Ureter (tissue), 1 donor: ENCODE measurements around the gene IFIH1. TPM values are rescaled to one million over a fixed set of nuclear protein-coding genes. Genes with fewer than 3 reads are reported as not detected.
A peak's percentile ranks its signal among the peaks of the same experiment; 100 is the strongest.

Experiments used
- DNase-seq: peaks from one replicate; pipeline ENCODE4 v3.0.0-alpha.2; 2020; ENCODE audit warnings: low spot score
- total RNA-seq: library from RNA; stranded (reverse); gene quantifications from one replicate; pipeline ENCODE4 v1.2.4, GENCODE V29; 2023
- donor health status: DM: yes; HTN: yes; CAD: no.

IFIH1 gene
- total RNA-seq, 1 donor from 2014 or later, result 15.2 TPM

- DNase-seq, result no peak
Measured at GRCh38 chr2:162257425-162257824, 61.1 kb downstream of the IFIH1 start.

DNA sequence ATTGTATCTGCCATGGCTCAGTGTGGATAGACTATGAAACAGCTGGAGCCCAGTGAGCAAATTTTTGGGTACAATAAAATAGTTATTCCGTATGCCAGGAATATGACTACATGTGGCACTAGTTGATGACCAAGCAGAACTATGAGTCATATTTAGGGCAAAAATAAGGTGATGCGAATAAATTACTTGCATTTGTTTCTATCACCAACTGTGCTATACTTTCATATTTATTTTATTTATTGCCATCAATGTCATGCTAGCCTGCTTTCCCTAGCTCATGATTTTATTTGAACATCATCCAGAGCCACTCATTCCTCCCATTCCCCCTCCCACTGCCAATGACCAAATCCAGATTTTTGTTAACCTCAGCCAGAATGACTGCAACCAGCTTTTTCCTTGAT lies 61.9 kb downstream of the IFIH1 start:
- DNase-seq, result no peak

GRCh38 chr2:162254236-162254871 lies 64.1 kb downstream of the IFIH1 start:
- no peak for DNase-seq

- no peak for DNase-seq
Measured at GRCh38 chr2:162253435-162253834, 65.0 kb downstream of the IFIH1 start.

DNA sequence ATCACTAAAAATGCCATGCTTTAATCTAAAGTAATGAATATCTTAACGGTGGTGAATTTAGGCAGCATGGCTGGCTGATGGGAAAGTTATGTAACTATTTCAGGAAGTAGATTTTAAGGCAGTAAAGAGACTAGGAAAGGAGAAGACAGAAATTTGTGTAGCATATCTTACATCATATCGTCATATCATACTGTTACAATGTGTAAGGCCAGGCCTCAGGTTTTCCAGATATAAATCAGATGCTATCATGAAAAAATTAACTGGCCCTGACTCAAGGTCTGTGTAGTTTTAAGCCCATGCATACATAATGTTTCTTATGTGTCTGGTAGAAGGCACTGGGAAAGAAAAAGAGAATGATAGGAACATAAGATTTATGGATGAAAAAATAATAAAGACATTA lies 66.3 kb downstream of the IFIH1 start:
- no peak for DNase-seq

- DNase-seq, result no peak
Measured at GRCh38 chr2:162245781-162246180, 72.7 kb downstream of the IFIH1 start.

DNA sequence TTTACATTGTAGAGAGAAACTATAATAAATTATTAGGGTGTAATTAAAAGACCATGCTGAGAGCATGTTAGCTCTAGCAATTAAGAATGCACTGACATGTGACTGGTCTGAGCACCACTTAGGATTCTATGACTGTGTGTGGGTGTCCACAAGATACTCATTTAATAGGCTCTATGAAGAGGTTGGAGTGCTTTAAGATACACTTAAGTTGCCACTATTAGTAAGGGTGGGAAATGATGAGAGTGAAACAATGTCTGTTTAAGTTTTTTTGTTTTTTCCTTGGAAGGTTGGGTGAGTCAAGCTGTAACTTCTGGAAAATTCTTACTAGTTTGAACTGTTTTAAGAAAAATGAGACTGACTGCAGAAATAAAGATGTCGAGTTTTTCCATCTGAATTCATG lies 73.4 kb downstream of the IFIH1 start:
- DNase-seq, result no peak

- DNase-seq, result no peak
Measured at GRCh38 chr2:162244541-162245031, 73.9 kb downstream of the IFIH1 start.

- DNase-seq, result no peak
Measured at GRCh38 chr2:162243715-162244114, 74.8 kb downstream of the IFIH1 start.

DNA sequence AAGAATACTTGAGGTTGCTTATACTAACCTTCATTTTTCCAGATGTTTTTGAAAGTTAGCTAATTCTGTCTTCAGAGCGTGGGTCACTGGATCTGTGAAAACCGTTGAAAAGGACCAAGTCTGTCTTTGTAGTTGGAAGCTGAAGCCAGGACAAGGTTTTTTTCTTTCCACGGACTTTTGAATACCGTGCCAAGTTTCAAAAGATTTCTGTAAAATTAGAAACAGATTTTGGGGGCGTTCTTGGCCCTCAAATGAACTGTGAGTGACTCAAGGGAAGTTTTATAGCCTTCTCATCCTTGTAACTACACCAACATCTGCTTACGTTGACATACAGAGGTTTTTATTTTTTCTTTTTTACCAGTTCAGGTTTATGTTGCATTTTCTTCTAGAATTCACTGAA lies 75.2 kb downstream of the IFIH1 start, which contains the start of gene FAP:
Gene FAP (minus strand): TSS at position 152 of the 400 bp plus-strand sequence. CDS start 118 bp downstream, at position 34.
- DNase-seq, result no peak

DNA sequence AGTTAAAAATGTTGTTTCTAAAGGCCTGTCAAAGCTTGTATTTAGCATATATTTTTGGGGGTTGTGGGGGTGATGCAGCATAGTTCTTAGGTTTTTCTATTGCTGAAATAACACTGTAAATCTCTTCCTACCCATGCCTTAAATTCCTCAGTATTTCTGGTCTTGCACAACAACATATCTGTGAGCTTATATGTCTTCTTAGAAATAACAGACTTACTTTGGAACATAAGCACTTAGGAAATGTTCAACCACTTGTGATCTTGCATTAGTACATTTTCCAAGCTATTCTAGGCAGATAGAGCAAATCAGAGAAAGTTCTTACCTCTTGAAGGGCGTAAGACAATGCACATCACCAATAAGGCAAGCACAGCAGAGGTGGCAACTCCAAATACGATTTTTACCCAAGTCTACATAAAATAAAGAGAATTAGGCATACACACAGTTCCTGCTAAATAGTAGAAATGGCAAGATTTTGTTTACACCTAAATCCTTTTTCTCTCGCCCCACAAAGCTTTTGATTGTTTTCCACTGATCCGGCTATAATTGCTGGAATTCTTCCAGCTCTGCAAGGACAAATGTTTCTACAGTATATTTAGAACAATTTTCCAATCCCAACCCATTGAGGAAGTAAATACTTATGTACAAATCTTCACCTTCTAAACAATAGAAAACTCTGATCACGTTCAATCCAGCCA lies 75.8 kb downstream of the IFIH1 start:
- DNase-seq, result no peak

DNA sequence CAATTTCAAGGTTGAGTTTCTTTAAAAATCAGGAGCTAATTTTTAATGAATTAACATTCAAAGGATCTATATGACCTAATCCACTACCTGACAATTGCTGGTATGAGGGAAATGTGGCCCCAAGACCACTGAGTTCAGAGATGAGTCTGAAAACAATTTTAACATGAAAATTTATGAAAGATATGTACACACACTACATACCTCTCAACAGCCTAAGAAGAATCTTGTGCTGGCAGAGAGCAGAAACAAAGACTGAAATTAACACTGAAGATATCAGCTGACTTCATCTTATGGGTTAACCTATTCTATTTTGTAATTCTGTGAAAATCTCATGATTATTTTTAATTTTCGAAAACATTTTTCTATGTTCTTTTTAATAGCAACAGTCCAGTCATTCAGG lies 76.9 kb downstream of the IFIH1 start:
- no peak for DNase-seq

GRCh38 chr2:162234620-162235462 lies 83.6 kb downstream of the IFIH1 start:
- DNase-seq, result no peak

- DNase-seq, result no peak
Measured at GRCh38 chr2:162233197-162233596, 85.3 kb downstream of the IFIH1 start.

DNA sequence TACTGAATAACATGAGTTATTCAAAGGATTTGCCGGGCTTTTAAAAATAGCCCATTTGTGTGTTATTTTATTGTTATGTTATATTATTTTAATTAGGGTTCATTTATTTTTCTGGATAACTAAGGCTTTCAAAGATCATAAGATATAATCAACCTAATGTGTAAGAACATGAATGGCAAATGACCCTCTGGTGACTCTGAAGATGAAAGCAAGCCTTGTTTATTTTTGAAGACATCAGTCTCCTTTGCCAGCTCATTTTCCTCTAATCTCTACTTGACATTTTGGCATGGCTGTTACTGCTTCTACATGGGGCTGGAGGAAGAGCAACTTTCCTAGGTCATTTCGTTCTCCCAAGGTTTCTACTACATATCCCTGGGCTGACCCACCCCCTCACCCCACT lies 85.8 kb downstream of the IFIH1 start:
- no peak for DNase-seq

- DNase-seq, result no peak
Measured at GRCh38 chr2:162232027-162232426, 86.5 kb downstream of the IFIH1 start.

DNA sequence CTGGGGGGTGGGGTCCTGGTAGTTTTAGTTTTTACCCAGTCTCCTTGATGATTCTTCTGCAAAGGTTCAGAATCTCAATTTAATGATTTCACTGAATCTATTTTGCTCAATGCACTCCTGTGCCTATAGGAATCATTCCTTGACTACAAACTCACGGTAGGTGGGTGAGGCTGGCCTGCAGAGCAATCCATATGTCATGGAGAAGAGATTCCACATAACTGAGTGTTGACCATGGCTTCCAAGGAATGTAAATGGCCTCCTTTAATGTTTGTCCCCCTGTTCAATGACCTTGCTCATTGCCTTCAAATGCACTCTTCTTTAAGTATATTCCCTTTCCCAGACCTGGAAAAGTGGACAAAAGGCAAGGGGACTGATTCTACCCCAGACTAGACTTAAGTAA lies 87.7 kb downstream of the IFIH1 start:
- DNase-seq, result no peak

DNA sequence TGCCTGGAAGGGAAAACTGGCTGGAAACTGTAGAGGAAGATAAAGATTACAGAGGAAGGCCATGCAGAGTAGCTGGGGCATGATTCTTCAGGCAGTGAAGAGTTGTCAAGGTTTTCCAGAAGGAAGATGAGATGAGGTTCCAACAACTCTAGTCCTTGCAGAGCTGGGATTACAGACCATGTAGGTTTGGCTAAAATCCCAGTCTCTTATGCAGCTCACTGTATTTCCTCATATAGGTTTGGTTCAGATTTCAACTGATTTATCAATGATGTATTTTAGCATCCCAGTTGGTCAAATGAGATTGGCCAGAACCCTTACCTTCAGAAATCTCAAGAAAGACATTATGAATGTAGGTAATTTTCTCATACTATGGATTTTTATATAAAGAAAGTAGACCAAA lies 91.6 kb downstream of the IFIH1 start:
- no peak for DNase-seq

DNA sequence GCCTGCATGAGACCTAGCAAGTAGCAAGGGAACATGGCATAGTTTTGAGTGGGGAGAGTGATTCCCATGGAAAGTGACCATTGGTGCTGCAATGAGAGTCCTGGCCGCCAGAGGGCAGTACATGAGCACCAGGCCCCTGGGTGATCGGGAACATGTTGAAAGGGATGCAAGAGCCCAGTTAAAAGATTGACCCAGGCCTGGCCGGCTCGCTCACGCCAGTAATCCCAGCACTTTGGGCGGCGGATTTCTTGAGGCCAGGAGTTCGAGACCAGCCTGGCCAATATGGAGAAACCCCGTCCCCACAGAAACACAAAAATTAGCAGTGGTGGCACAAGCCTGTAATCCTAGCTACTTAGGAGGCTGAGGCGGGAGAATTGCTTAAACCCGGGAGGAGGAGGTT lies 97.4 kb downstream of the IFIH1 start:
- peak; percentile 54 for DNase-seq

DNA sequence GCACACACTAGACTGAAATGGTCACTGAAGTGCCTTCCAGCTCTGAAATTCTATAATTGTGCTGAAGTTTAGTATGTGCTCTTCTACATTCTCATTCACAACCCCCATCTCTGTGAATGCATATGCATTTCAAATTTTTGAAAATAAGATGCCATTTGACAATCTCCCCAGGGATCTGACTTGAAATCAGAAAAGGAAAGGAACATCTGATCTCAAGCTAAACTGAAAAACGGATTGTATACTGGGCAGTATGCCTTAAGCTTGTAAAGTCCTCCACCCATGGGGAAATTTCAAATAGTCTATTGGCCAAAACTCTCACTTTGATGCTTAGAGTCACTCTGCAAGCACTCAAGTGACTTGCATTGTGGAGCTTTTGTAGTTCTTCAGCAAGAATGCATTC lies 98.1 kb downstream of the IFIH1 start:
- no peak for DNase-seq

DNA sequence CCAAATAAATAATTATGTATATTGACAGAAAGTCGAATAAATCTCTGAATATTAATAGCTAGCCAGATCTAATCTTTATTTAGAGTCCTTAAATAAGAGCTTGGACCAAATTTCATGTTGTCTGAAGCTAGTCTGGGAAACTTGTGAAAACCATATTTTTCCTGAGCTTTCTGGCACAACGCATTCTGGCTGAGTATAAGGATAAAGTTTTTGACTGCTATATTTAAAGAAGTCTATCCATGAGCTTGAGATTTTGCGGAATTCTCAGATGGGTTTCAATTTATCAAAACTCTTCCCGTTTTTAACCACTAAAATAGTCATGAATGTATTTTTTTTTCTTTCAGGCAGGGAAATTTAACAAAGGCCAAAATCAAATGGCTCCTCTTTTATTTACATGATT lies 99.1 kb downstream of the IFIH1 start:
- no peak for DNase-seq

GRCh38 chr2:162217598-162217997 lies 100.9 kb downstream of the IFIH1 start:
- DNase-seq, result no peak
